Measurements from ENCODE around the gene RNF144B. TPM values are rescaled to one million over a fixed set of nuclear protein-coding genes. Genes with fewer than 3 reads are reported as not detected.
A peak's percentile ranks its signal among the peaks of the same experiment; 100 is the strongest.

The RNF144B gene
- total RNA-seq, 2 donors from 2014 or later: 4.0 to 5.4 TPM

GRCh38 chr6:18343741-18344140 is 43.4 kb upstream of the RNF144B start:
- no peaks in the 10 kb centered on the region for H3K36me3 ChIP-seq (replicated peaks in 1 of 2; ENCODE audit: insufficient read depth in 1 of 2, low read depth in 2 of 2)
- no peaks in the 10 kb centered on the region for H3K4me1 ChIP-seq
- WGBS, 2 donors: 83% methylated on average over 2 of the region's 2 CpGs
- H3K4me3 ChIP-seq: no peak overlapping the region
- H3K27ac ChIP-seq: no peak overlapping the region
- no peak for DNase-seq
- TF ChIP-seq CTCF (IDR thresholded peaks at IDR 0.05) (no peak), POLR2A (IDR thresholded peaks at IDR 0.05) (no peak)
- H3K9me3 ChIP-seq: no peaks in the 10 kb centered on the region
- no peak for ATAC-seq
- intact Hi-C loops (cut with DNase I): no loop called here
- no peaks in the 10 kb centered on the region for H3K27me3 ChIP-seq

GRCh38 chr6:18347021-18347577 is 40.1 kb upstream of the RNF144B start:
- H3K9me3 ChIP-seq: no peaks in the 10 kb centered on the region
- WGBS, 2 donors: 81 to 85% methylated on average over 4 of the region's 4 CpGs

DNA sequence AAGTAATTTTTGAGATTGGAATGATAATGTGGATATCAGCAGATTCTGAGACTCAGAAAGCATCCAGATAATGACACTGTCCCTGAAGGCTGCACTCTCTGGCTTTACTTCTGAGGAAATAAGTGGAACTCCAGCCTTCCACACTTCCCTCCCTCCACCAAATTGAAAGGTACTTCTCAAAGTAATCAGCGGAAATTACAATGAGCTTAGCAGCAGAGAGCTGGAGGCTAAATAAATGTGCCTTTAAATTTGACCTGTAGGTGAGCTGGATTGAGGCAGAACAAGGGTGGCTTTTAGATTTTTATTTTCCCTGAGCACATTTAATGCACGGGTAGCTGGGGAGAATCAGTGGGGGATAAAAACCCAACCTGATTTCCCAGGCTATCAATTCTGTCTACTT is 39.3 kb upstream of the RNF144B start:
- H3K4me1 ChIP-seq: no peaks in the 10 kb centered on the region
- no peak overlapping the region for H3K4me3 ChIP-seq
- no peak for ATAC-seq
- DNase-seq: no peak
- no peak for TF ChIP-seq CTCF (IDR thresholded peaks at IDR 0.05)
- TF ChIP-seq POLR2A (IDR thresholded peaks at IDR 0.05): no peak
- WGBS, 2 donors: 60 to 86% methylated on average over 2 of the region's 2 CpGs
- H3K36me3 ChIP-seq (replicated peaks in 1 of 2; ENCODE audit: insufficient read depth in 1 of 2, low read depth in 2 of 2): no peaks in the 10 kb centered on the region
- H3K9me3 ChIP-seq: no peaks in the 10 kb centered on the region
- intact Hi-C loops (cut with DNase I): no loop called here
- H3K27me3 ChIP-seq: no peaks in the 10 kb centered on the region
- H3K27ac ChIP-seq: no peak overlapping the region

More at GRCh38 chr6:18347021-18347577, 40.1 kb upstream of the RNF144B start:
- Histone ChIP-seq H3K36me3 (replicated peaks in 1 of 2; ENCODE audit: insufficient read depth in 1 of 2, low read depth in 2 of 2) (no peaks in the 10 kb centered on the region), H3K4me1 (no peaks in the 10 kb centered on the region), H3K4me3 (no peak overlapping the region), H3K27ac (no peak overlapping the region), H3K27me3 (no peaks in the 10 kb centered on the region)
- TF ChIP-seq CTCF (IDR thresholded peaks at IDR 0.05): no peak
- TF ChIP-seq POLR2A (IDR thresholded peaks at IDR 0.05): no peak
- ATAC-seq: no peak
- intact Hi-C loops (cut with DNase I): no loop called here
- no peak for DNase-seq

- Histone ChIP-seq H3K9me3 (no peaks in the 10 kb centered on the region), H3K36me3 (replicated peaks in 1 of 2; ENCODE audit: insufficient read depth in 1 of 2, low read depth in 2 of 2) (no peaks in the 10 kb centered on the region), H3K27me3 (no peaks in the 10 kb centered on the region), H3K4me1 (no peaks in the 10 kb centered on the region), H3K4me3 (no peak overlapping the region), H3K27ac (no peak overlapping the region)
- no peak for ATAC-seq
- intact Hi-C loops (cut with DNase I): no loop called here
- DNase-seq: no peak
- no peak for TF ChIP-seq CTCF (IDR thresholded peaks at IDR 0.05)
- TF ChIP-seq POLR2A (IDR thresholded peaks at IDR 0.05): no peak
These were observed 37.8 kb upstream of the RNF144B start for GRCh38 chr6:18349386-18349785.

DNA sequence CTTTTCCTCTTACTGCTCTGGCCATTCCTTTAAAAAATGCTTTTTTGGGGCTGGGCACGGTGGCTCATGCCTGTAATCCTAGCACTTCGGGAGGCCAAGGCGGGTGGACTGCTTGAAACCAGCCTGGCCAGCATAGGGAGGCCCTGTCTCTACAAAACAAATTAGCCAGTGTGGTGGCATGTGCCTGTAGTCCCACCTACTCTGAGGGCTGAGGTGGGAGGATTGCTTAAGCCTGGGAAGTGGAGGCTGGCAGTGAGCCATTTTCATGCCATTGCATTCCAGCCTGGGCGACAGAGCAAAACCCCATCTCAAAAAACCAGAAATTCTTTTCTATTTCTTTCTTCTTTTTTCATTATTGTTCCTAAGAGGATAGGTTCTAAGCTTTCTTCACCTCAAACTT is 36.9 kb upstream of the RNF144B start:
- Histone ChIP-seq H3K4me3 (no peak overlapping the region), H3K4me1 (no peaks in the 10 kb centered on the region), H3K36me3 (replicated peaks in 1 of 2; ENCODE audit: insufficient read depth in 1 of 2, low read depth in 2 of 2) (no peaks in the 10 kb centered on the region), H3K9me3 (no peaks in the 10 kb centered on the region), H3K27ac (no peak overlapping the region), H3K27me3 (no peaks in the 10 kb centered on the region)
- no peak for ATAC-seq
- DNase-seq: peak in 2 of 4 donors; percentile 26 to 28
- TF ChIP-seq POLR2A (IDR thresholded peaks at IDR 0.05) (no peak), CTCF (IDR thresholded peaks at IDR 0.05) (no peak)
- 72 to 78% methylated on average over 4 of the region's 4 CpGs for WGBS, 2 donors
- intact Hi-C loops (cut with DNase I): no loop called here
